GM18870 (cell line): ENCODE data around the gene MGAT5B.

Experiments
- ATAC-seq: cut with Tn5 transposase; IDR thresholded peaks from one replicate; pipeline ENCODE4 v1.9.1; 2021; ENCODE audit warnings: moderate library complexity; ENCODE audit not compliant: unreplicated experiment

Gene MGAT5B

GRCh38 chr17:76924345-76925342 is 56.4 kb downstream of the MGAT5B start:
- no peak for ATAC-seq

GRCh38 chr17:76925441-76925891 is 57.3 kb downstream of the MGAT5B start:
- no peak for ATAC-seq

GRCh38 chr17:76926237-76926866 is 58.1 kb downstream of the MGAT5B start:
- ATAC-seq, result no peak

- no peak for ATAC-seq
Observed at GRCh38 chr17:76927577-76927976, 59.4 kb downstream of the MGAT5B start.

- no peak for ATAC-seq
Observed at GRCh38 chr17:76927982-76928381, 59.8 kb downstream of the MGAT5B start.

GRCh38 chr17:76929148-76929547 is 60.9 kb downstream of the MGAT5B start:
- ATAC-seq, result no peak

- ATAC-seq, result no peak
Observed at GRCh38 chr17:76929601-76930000, 61.4 kb downstream of the MGAT5B start.

- ATAC-seq, result no peak
Observed at GRCh38 chr17:76930107-76930506, 61.9 kb downstream of the MGAT5B start.

- ATAC-seq, result no peak
Observed at GRCh38 chr17:76932402-76933333, 64.5 kb downstream of the MGAT5B start.

- ATAC-seq, result no peak
Observed at GRCh38 chr17:76934561-76935320, 66.5 kb downstream of the MGAT5B start.

GRCh38 chr17:76935331-76935730 is 67.1 kb downstream of the MGAT5B start:
- no peak for ATAC-seq

- ATAC-seq, result no peak
Observed at GRCh38 chr17:76937238-76937637, 69.0 kb downstream of the MGAT5B start.

- no peak for ATAC-seq
Observed at GRCh38 chr17:76938009-76938408, 69.8 kb downstream of the MGAT5B start.

- no peak for ATAC-seq
Observed at GRCh38 chr17:76940295-76940694, 72.1 kb downstream of the MGAT5B start.

GRCh38 chr17:76940738-76941350 is 72.6 kb downstream of the MGAT5B start:
- no peak for ATAC-seq

GRCh38 chr17:76943202-76943601 is 75.0 kb downstream of the MGAT5B start:
- no peak for ATAC-seq

- ATAC-seq, result no peak
Observed at GRCh38 chr17:76943781-76944213, 75.6 kb downstream of the MGAT5B start.

GRCh38 chr17:76944477-76944876 is 76.3 kb downstream of the MGAT5B start:
- no peak for ATAC-seq

GRCh38 chr17:76946111-76946771 is 78.0 kb downstream of the MGAT5B start:
- ATAC-seq, result no peak
